Ramos (cell line): Measurements from ENCODE around the gene FRMD4A.

Source experiments
- in situ Hi-C: fragments of 300-500 bp; cut with MboI; formaldehyde crosslinking; loops from one replicate; pipeline ENCODE4 v1.14.3; 2022; ENCODE audit warnings: low sequenced_read_pairs; ENCODE audit not compliant: unreplicated experiment

The FRMD4A gene

DNA sequence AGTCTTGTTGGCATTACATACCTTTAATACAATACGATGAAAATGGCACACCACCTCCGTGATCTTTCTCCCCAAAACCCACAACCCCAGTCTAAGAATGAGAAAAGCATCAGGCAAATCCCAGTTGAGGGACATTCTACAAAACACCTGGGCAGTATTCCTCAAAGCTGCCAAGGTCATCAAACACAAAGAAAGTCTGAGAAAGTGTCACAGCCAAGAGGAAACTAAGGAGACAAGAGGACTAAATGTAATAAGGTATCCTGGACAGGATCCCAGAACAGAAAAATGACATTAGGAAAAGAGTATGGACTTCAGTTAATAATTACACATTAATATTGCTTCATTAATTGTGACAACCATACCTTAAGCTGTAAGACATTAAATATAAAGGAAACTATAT is 14.5 kb upstream of the FRMD4A start:
- in situ Hi-C loops = no loop called here

- in situ Hi-C loops = no loop called here
These were observed 9.5 kb upstream of the FRMD4A start for GRCh38 chr10:14340051-14340744.

DNA sequence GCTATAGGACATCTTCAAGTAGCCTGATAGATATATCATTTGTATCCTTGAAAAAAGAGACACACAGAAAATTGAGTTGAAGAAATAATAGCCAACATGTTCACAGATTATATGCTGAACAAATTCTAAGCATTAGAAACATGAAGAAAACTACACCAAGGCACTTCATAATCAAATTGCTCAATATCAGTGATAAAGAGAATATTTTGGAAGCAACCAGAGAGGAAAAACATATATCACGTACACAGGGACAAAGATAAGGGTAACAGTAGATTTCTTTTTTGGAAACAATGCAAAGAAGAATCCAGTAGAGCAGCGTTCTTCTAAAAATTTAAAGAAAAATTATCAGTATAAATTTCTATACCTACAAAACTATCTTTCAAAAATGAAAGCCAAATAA is 6.0 kb upstream of the FRMD4A start:
- in situ Hi-C loops = no loop called here

DNA sequence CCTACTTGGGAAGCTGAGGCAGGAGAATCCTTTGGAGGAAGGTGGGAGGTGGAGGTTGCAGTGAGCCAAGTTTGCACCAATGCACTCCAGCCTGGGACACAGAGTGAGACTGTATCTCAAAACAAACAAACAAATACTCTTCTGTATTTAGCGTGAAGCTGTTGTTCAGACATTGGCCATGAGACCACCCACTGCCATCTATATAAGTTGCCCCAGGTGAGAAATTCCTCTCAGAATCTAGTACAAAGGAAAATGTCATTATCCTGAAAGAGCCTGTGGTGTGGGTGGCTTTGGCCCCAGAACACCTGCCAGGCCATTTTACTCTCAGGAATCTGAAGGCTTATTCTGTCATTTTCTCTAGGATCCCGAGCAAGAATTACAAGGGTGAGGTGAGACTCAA is 4.0 kb upstream of the FRMD4A start:
- in situ Hi-C loops = no loop called here

DNA sequence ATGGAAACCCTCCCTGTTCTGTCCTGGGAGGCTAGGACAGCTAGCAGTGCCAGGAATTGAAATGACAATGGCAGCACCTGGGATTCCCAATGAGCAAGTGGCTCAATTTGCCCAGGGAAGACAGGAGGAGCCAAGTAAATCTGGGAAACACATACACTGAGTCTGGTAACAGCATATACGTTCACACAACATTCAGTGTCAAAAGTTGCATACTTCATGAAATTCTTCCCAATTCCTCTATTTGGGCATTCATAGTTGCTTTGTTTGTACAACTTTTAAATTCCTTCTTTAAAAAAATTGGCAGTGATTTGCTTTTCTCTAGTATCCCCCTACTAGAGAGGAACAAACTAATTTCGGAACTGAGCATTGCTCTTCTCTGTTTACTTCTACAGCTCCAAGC is 2.9 kb upstream of the FRMD4A start:
- in situ Hi-C loops = no loop called here

- in situ Hi-C loops = no loop called here
These were observed 2.2 kb upstream of the FRMD4A start for GRCh38 chr10:14332903-14333302.

- in situ Hi-C loops = no loop called here
These were observed 964 bp downstream of the FRMD4A start for GRCh38 chr10:14329746-14330173.

DNA sequence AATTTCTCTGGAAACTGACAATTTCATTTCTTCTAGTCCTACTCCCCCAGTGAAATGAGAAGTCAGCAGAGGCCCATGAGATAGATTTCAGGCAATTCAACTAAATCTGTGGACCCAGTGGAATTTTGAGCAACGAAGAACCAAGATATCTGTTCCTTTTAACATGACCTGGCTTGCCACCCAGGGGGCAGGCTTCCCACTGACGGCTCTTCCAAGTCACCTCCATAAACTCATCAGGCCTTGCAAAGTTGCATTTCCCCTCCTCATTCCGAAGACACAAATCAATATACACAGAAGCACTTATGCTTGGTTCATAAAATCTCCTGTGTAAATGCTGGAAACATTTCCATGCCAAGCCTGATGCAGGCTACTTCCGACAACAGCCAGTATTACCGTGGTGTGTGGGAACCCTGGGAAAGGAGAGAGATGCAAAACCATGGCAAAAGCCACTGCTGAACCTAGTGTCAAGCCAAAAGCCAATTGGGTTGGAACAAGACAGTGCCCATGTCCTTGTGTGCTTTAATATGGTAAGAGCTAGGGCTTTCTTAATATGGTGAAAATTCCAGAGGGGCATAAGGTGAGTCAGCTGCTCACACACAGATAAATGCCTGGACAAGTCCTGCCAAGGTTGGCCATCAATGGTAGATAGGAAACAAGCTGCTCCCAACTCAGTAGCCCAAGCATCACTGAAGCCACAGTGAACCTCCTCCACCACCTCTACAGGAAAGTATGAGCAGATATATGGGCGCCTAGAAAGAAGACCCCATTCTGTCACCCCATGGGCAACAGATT is 1.6 kb downstream of the FRMD4A start:
- in situ Hi-C loops = no loop called here

- in situ Hi-C loops = no loop called here
These were observed 3.2 kb downstream of the FRMD4A start for GRCh38 chr10:14327527-14327926.

- in situ Hi-C loops = no loop called here
These were observed 4.1 kb downstream of the FRMD4A start for GRCh38 chr10:14326581-14326980.

- in situ Hi-C loops = no loop called here
These were observed 5.3 kb downstream of the FRMD4A start for GRCh38 chr10:14325325-14325955.

DNA sequence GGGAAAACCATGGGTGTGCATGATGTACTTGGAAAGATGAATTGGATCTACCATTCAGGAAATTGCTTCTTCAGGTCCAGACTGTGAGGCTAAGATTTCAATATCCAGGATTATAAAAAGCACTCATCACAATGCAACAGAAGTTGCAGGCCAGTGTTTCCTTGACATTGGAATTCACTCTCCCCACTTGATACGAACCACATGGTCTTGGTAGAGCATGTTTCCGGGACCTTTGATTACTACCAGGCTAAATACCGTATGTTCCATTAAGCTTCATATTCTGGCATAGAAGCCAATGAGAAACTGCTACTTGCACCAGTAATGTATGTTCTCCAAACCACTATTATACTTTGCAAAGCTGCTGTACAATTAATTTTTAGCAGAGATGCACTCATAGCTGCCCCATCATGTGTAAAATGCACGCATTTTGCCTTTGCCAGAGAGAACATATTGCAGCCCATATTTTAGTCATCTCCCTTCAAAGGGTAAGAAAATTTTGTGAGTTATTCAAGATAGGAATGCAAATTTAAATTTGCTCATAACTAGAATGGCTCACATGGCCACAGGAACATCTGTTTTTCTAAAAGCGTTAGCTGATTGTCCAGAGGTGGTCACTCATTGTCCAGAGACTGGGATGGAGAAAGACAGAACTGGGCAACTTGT is 8.1 kb downstream of the FRMD4A start:
- in situ Hi-C loops = no loop called here

DNA sequence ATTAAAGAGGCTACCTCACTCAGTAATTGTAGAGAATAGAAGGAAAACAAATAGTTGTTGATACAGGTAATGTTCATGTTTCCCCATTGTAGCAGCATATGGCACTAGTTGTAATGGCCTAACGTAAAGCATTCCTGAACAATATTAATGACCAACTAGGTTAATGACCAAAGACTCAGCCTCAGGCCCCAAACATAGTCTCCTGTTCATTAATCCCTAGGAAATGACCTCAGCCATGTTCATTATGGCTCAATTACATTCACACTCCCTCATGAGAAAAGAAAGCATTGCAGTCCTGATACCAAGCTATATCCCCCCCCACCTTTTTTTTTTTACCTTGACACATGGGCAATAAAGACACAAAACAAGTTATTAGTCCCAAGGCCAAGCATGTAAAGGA is 12.7 kb downstream of the FRMD4A start:
- in situ Hi-C loops = no loop called here

GRCh38 chr10:14312014-14312413 is 18.7 kb downstream of the FRMD4A start:
- in situ Hi-C loops = no loop called here

GRCh38 chr10:14311206-14311957 is 19.3 kb downstream of the FRMD4A start:
- in situ Hi-C loops = no loop called here

GRCh38 chr10:14309593-14309992 is 21.1 kb downstream of the FRMD4A start:
- in situ Hi-C loops = no loop called here

DNA sequence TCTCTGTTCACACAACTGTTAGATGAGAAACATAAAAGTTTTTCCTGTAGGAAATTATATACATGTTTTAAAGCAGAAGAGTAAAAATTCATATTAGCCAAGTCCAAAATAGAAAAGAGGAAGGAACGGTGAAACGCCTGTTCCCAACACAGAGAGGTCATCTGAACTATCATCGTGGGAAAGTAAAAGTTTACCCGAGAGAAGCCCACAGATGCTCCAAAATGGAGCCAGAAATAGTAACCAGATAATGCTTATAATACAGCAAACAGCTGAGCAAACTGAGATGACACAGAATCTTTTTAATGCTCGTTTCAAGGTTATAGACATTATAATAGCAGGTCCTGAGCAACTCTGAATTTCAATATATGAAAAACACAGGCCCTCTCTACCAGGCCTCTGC is 24.5 kb downstream of the FRMD4A start:
- in situ Hi-C loops = no loop called here

GRCh38 chr10:14304046-14304445 is 26.7 kb downstream of the FRMD4A start:
- in situ Hi-C loops = no loop called here

DNA sequence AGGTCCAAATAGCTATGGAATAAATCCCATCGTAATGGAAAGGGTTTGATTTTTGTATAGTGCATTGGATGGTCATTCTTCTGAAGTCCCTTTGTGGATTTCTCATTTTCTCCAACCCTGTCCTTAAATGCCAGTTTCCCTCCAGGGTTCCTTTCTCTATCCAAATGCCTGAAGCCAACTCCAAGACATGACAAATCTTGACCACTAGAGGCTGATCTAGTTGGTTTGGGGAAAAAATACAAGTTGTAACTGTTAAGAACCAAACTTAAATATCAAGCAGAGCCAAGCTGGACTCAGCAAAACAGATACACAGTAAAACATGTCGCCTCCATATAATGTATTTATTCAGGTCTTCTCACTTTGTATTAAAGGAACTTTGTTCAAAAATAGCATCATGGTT is 28.7 kb downstream of the FRMD4A start:
- in situ Hi-C loops = no loop called here

DNA sequence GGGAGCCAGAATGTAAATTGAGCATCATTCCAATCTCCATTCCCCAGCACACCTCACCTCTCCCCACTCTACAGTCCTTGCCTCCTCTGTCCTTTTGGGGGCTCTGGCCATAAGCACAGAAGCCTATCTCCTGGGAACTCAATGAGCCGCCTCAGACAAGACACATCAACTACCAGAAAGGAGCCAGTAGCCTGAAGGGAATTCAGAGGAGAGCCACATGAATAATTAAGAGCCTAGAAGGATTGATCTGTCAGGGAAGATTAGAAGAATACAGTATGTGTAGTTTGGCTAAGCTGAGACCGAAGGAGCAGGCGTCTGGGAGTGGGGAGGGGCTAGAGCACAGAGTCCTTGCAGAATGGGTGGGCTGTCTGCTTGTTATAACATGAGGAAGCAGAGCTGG is 31.2 kb downstream of the FRMD4A start:
- in situ Hi-C loops = no loop called here
